Heart left ventricle (tissue), 16 donors: ENCODE data around the gene MAP3K10. TPM values are rescaled to one million over a fixed set of nuclear protein-coding genes. Genes with fewer than 3 reads are reported as not detected.
A peak's percentile ranks its signal among the peaks of the same experiment; 100 is the strongest.
"Not testable (repeated sequence)": the region's sequence is repeated elsewhere in the genome, so short reads cannot be mapped to it uniquely, and the experiment has no call there.

Source experiments
- ATAC-seq, 4 donors: fragments of 200-7000 bp; cut with Tn5 transposase; one replicate each; pipeline ENCODE4 v1.9.1; 2020 to 2022; ENCODE audit warnings: moderate library complexity in 4 of 4, mild to moderate bottlenecking in 3 of 4, moderate number of reproducible peaks in 1 of 4
- DNase-seq, 5 donors: peaks; one replicate each; pipeline ENCODE4 v3.0.0-alpha.2; 2020
- H3K27ac ChIP-seq, 12 donors: fragments of 200-600 bp; sonication (generic) in 4 of 12; one replicate each; pipeline versions ENCODE4 v1.5.0 to v1.8.0; 2016 to 2022; ENCODE audit warnings: mild to moderate bottlenecking in 2 of 12
- H3K27me3 ChIP-seq, 9 donors: fragments of 200-600 bp; sonication (generic) in 2 of 9; one replicate each; pipeline versions ENCODE4 v1.5.1 to v1.8.0; 2016 to 2022; ENCODE audit warnings: mild to moderate bottlenecking in 3 of 9
- H3K36me3 ChIP-seq, 9 donors: fragments of 200-600 bp; sonication (generic) in 2 of 9; one replicate each; pipeline versions ENCODE4 v1.5.0 to v1.8.0; 2018 to 2022; ENCODE audit warnings: mild to moderate bottlenecking in 2 of 9
- H3K4me1 ChIP-seq, 12 donors: fragments of 200-600 bp; sonication (generic) in 4 of 12; one replicate each; pipeline versions ENCODE4 v1.5.0 to v1.8.0; 2016 to 2022; ENCODE audit warnings: mild to moderate bottlenecking in 3 of 12
- H3K4me3 ChIP-seq, 12 donors: fragments of 200-600 bp; sonication (generic) in 4 of 12; one replicate each; pipeline versions ENCODE4 v1.5.0 to v1.8.0; 2017 to 2022; ENCODE audit warnings: mild to moderate bottlenecking in 9 of 12, moderate library complexity in 4 of 12
- H3K9me3 ChIP-seq, 12 donors: fragments of 200-600 bp; sonication (generic) in 4 of 12; one replicate each; pipeline versions ENCODE4 v1.5.0 to v1.8.0; 2016 to 2022; ENCODE audit warnings: mild to moderate bottlenecking in 1 of 12
- POLR2A ChIP-seq, 2 donors: fragments of 450-650 bp; IDR thresholded peaks; one replicate each; pipeline ENCODE4 v1.6.1; 2017; ENCODE audit warnings: antibody characterized with exemption in 2 of 2, mild to moderate bottlenecking in 2 of 2, moderate library complexity in 2 of 2
- WGBS, 4 donors: extraction: QIAGEN DNeasy Blood & Tissue Kit in 2 of 4; methylation state at CpG; one replicate each; pipeline versions ENCODE4 v1.1.5 to v1.1.7; 2013 to 2018; 5-methylcytosine and 5-hydroxymethylcytosine counted together
- intact Hi-C, 10 donors: fragments of 100-400 bp; cut with DNase I; formaldehyde crosslinking; loops; one replicate each; pipeline versions ENCODE4 v1.11.1 to v1.14.2; 2022
- polyA plus RNA-seq, 2 donors: library from polyadenylated mRNA; stranded (reverse); fragments of 200-250 nt; gene quantifications; one replicate each; pipeline ENCODE4 v1.2.3, GENCODE V29; 2013
- total RNA-seq, 9 donors: library from RNA; depleted of rRNA in 2 of 9; stranded (reverse); fragments of >200 nt in 2 of 9; fragmentation: NEBNext Ultra II Directional in 3 of 9; extraction: Animal tissue kit (Norgen Biotek cat#: 25700) in 3 of 9; gene quantifications; one replicate each; pipeline versions ENCODE4 v1.1.0 to v1.2.4, GENCODE V29; 2016 to 2023
- TF ChIP-seq, protein P1 (sequence below), 12 donors: fragments of 200-600 bp; sonication (generic) in 4 of 12; IDR thresholded peaks; one replicate each; pipeline versions ENCODE4 v1.5.0 to v1.8.0; 2018 to 2022; ENCODE audit warnings: antibody characterized with exemption in 12 of 12, mild to moderate bottlenecking in 5 of 12
- donor health status: ischemic (EF 13 %, LVEDD 7.1; RV severe dilation, severe dysfunction).
- donor health status: healthy with polysubstance abuse.
- donor health status: DM: no; HTN: yes; CAD: no.
- donor health status: DM: no; HTN: no; CAD: no.
- donor health status: ischemic (EF 25% LVEDD 6.9; RV normal size, moderate dysfunction).
- donor health status: ischemic (EF 25% LVEDD 5.7; RV mildly dilated, moderate dysfunction).
- donor health status: healthy.
- donor health status: DM: yes; HTN: yes; CAD: no.
- donor health status: ischemic (EF 35%, LVEDD 5.7; RV mildly dilated, moderate dysfunction).
- donor health status: nonischemic (EF 11% LVEDD 7.7; RV severe dilation, severe dysfunction).
- donor health status: DM: yes; HTN: yes; CAD: no.
- donor health status: PGD.
- donor health status: ischemic (EF 29% LVEDD 5.4; RV normal size, mild dysfunction).
- donor health status: nonischemic (EF 23%, LVEDD 6.1; RV moderate dilation, normal function).

MAP3K10 gene
- total and polyA plus RNA-seq, 11 donors, result 13.7 to 32.8 (median 16.2) TPM

DNA sequence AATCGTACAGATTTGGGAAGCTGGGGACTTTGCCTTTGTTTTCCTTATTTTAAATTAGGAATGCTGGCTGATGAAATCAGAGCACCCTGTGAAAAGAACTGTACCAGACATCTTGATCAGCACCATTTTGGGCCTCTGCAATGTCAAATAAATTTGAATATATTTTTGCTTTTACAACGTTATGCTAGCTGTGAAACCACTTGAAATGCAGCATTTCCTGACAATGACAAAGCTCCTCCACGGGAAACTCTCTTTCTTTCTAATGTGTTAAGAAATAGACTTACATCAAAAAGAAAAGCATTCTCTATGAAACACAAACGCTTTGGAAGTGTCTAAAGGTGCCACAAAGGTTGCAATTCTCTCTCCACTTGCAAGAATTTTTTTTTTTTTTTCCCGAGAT is 47.1 kb upstream of the MAP3K10 start:
- Histone ChIP-seq H3K4me1 (peaks cover 0 to 68% (median 11%) of the 10 kb centered on the region in 12 donors), H3K4me3 (peak overlapping the region in 1 of 12 donors; percentile 2), H3K27me3 (peaks cover 0 to 3% (median 0%) of the 10 kb centered on the region in 9 donors), H3K9me3 (no peaks in the 10 kb centered on the region), H3K36me3 (no peaks in the 10 kb centered on the region), H3K27ac (peak overlapping the region in 1 of 12 donors; percentile 33)
- no peak for ATAC-seq
- DNase-seq, result no peak
- TF ChIP-seq POLR2A (IDR thresholded peaks at IDR 0.05), result no peak
- TF ChIP-seq, protein P1, sequence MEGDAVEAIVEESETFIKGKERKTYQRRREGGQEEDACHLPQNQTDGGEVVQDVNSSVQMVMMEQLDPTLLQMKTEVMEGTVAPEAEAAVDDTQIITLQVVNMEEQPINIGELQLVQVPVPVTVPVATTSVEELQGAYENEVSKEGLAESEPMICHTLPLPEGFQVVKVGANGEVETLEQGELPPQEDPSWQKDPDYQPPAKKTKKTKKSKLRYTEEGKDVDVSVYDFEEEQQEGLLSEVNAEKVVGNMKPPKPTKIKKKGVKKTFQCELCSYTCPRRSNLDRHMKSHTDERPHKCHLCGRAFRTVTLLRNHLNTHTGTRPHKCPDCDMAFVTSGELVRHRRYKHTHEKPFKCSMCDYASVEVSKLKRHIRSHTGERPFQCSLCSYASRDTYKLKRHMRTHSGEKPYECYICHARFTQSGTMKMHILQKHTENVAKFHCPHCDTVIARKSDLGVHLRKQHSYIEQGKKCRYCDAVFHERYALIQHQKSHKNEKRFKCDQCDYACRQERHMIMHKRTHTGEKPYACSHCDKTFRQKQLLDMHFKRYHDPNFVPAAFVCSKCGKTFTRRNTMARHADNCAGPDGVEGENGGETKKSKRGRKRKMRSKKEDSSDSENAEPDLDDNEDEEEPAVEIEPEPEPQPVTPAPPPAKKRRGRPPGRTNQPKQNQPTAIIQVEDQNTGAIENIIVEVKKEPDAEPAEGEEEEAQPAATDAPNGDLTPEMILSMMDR (IDR thresholded peaks at IDR 0.05), result no peak
- intact Hi-C loops, result no loop called here
- WGBS, 4 donors, result 29 to 41% (median 36%) methylated on average over 5 of the region's 5 CpGs

DNA sequence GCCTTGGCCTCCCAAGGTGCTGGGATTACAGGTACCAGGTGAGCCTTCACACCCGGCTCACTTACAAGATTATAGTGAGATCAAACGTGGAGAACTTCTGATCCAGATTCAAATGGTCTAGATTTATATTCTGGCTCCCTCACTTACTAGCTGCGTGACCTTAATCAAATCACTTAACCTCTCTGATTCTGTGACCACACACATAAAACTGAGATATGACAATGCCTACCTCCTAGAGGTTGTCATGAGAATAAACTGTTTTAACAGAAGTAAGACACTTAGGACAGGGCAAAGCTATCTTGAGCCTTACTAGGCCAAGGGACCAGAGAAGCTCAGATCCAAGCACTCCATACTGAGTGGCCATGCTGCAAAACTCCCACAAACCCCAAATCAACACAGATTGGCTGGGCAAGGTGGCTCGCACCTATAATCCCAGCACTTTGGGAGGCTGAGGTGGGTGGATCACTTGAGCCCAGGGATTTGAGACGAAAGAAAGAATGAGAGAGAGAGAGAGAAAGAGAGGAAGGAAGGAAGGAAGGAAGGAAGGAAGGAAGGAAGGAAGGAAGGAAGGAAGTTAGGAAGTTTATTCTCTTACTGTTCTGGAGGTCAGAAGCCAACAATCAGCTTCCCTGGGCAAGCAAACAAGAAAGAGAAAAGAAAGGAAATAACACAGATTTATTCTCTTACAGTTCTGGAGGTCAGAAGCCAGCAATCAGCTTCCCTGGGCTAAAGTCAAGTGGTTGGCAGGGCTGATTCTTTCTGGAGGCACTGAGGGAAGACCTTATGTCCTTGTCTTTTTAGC is 46.1 kb upstream of the MAP3K10 start:
- H3K4me1 ChIP-seq, result peaks cover 0 to 68% (median 11%) of the 10 kb centered on the region in 12 donors
- intact Hi-C loops, result no loop called here
- WGBS, 4 donors, result 73 to 85% (median 84%) methylated on average over 5 of the region's 5 CpGs
- no peak for DNase-seq
- peaks cover 0 to 3% (median 0%) of the 10 kb centered on the region in 9 donors for H3K27me3 ChIP-seq
- no peaks in the 10 kb centered on the region for H3K36me3 ChIP-seq
- TF ChIP-seq, protein P1 (IDR thresholded peaks at IDR 0.05), result no peak
- no peak for TF ChIP-seq POLR2A (IDR thresholded peaks at IDR 0.05)
- H3K27ac ChIP-seq, result peak overlapping the region in 1 of 12 donors; percentile 33
- no peak overlapping the region for H3K4me3 ChIP-seq
- no peak for ATAC-seq
- H3K9me3 ChIP-seq, result no peaks in the 10 kb centered on the region

DNA sequence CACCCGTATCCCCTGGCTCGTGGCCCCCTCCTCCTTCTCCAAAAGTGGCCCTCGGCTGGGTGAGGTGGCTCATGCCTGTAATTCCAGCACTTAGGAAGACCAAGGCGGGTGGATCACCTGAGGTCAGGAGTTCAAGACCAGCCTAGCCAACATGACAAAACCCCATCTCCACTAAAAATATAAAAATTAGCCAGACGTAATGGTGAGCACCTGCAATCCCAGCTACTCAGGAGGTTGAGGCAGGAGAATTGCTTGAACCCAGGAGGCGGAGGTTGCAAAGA is 45.5 kb upstream of the MAP3K10 start:
- intact Hi-C loops, H3K36me3 ChIP-seq, ATAC-seq, H3K27me3 ChIP-seq, H3K4me3 ChIP-seq, DNase-seq, H3K9me3 ChIP-seq, H3K27ac ChIP-seq: not testable (repeated sequence)
- 69 to 87% (median 76%) methylated on average over 6 of the region's 6 CpGs for WGBS, 4 donors
- H3K4me1 ChIP-seq, result peaks cover 0 to 68% (median 11%) of the 10 kb centered on the region in 12 donors

DNA sequence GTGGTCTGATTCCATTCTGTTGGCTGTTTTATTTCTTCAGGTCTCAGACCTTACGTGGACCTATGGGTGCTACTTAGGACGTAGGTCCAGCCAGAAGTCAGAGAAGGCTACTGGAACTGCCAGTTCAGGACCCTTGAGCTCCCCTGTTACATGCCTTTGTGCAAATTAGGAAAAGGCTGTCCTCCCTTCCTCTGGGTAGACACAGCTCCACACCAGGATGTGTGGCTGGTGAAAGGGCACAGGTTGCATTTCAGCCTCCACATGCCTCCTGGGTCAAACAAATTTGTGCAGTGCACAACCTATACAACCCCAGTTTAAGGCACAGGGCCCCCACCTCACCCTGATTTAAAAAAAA is 43.9 kb upstream of the MAP3K10 start:
- DNase-seq, result no peak
- Histone ChIP-seq H3K27ac (no peak overlapping the region), H3K36me3 (no peaks in the 10 kb centered on the region), H3K27me3 (peaks cover 0 to 3% (median 0%) of the 10 kb centered on the region in 9 donors), H3K9me3 (no peaks in the 10 kb centered on the region), H3K4me3 (peak overlapping the region in 1 of 12 donors; percentile 25), H3K4me1 (peaks cover 0 to 61% (median 11%) of the 10 kb centered on the region in 12 donors)
- no peak for ATAC-seq
- TF ChIP-seq, protein P1 (IDR thresholded peaks at IDR 0.05), result no peak
- TF ChIP-seq POLR2A (IDR thresholded peaks at IDR 0.05), result no peak
- intact Hi-C loops, result no loop called here
- 60 to 72% (median 69%) methylated on average over 2 of the region's 2 CpGs for WGBS, 4 donors
